Skeletal muscle satellite cell (primary cell): Measurements from ENCODE around the gene BICC1.

Source experiments
- H3K27me3 ChIP-seq: 2 replicates; pipeline ENCODE4 v1.7.0; 2013; ENCODE audit warnings: low read length; ENCODE audit not compliant: control insufficient read depth, insufficient read depth
- H3K36me3 ChIP-seq: 2 replicates; pipeline ENCODE4 v1.7.0; 2013; ENCODE audit warnings: mild to moderate bottlenecking, control low read depth, low read length; ENCODE audit not compliant: insufficient read depth
- H3K4me1 ChIP-seq: 2 replicates; pipeline ENCODE4 v1.7.0; 2013; ENCODE audit warnings: low read length; ENCODE audit not compliant: control insufficient read depth, insufficient read depth
- H3K4me2 ChIP-seq: 2 replicates; pipeline ENCODE4 v1.7.0; 2013; ENCODE audit warnings: mild to moderate bottlenecking, low read length
- H3K4me3 ChIP-seq: 2 replicates; pipeline ENCODE4 v1.7.0; 2013; ENCODE audit warnings: low read length
- H3K9ac ChIP-seq: 2 replicates; pipeline ENCODE4 v1.7.0; 2013; ENCODE audit warnings: mild to moderate bottlenecking, low read depth, low read length, moderate library complexity
- H3K9me3 ChIP-seq: replicated peaks from 2 replicates; pipeline ENCODE4 v1.7.0; 2013; ENCODE audit warnings: mild to moderate bottlenecking, control low read depth, low read length

The BICC1 gene

DNA sequence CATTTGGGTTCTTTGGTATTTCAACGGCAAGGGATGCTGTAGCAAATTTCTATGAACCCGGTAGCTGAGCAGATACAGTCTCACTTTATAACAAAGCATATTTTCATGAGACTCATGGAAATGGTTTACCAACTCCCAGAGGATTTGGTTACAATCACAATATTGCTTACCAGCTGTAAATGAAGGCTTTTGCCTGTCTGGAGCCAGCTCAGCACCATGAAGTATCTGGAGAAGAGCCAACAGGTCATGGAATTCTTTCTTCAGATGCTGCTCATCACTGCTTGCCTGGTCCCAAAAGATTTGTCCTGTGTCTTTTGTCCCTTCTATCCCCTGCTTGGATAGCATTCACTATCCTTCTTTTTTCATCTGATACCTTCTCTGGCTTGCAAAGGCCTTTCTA, 346.9 kb downstream of the BICC1 start:
- Histone ChIP-seq H3K36me3 (no peaks in the 10 kb centered on the region), H3K9me3 (no peaks in the 10 kb centered on the region), H3K4me2 (no peak overlapping the region), H3K4me3 (no peak overlapping the region), H3K4me1 (peaks cover 38% of the 10 kb centered on the region), H3K9ac (peak overlapping the region; percentile 28), H3K27me3 (no peaks in the 10 kb centered on the region)

DNA sequence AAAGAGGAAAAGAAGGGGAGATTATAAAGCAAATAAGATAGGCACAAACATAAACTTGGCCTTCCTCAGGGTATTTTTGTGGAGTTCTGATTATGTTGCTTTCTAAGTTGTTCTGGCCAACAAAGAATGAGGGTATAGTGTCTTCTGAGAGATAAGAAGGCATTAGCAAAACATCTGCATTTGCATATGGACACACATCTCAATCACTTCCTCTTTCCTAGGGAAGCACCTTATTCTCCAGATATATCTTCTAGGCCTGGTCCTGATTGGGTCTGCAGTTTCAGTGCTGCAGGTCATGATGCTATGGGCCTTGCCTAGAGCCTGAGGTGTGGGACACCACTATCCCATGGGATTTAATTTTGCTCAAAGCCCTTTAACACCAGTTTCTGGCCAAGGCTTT, 355.0 kb downstream of the BICC1 start:
- no peak overlapping the region for H3K4me3 ChIP-seq
- H3K36me3 ChIP-seq: no peaks in the 10 kb centered on the region
- H3K4me1 ChIP-seq: peaks cover 10% of the 10 kb centered on the region
- no peak overlapping the region for H3K4me2 ChIP-seq
- no peak overlapping the region for H3K9ac ChIP-seq
- no peaks in the 10 kb centered on the region for H3K9me3 ChIP-seq
- H3K27me3 ChIP-seq: no peaks in the 10 kb centered on the region

- no peak overlapping the region for H3K9ac ChIP-seq
- H3K36me3 ChIP-seq: no peaks in the 10 kb centered on the region
- H3K9me3 ChIP-seq: no peaks in the 10 kb centered on the region
- peaks cover 10% of the 10 kb centered on the region for H3K4me1 ChIP-seq
- H3K27me3 ChIP-seq: no peaks in the 10 kb centered on the region
- H3K4me3 ChIP-seq: no peak overlapping the region
- H3K4me2 ChIP-seq: peak overlapping the region; percentile 40
These were observed 356.2 kb downstream of the BICC1 start for GRCh38 chr10:58868736-58869435.

DNA sequence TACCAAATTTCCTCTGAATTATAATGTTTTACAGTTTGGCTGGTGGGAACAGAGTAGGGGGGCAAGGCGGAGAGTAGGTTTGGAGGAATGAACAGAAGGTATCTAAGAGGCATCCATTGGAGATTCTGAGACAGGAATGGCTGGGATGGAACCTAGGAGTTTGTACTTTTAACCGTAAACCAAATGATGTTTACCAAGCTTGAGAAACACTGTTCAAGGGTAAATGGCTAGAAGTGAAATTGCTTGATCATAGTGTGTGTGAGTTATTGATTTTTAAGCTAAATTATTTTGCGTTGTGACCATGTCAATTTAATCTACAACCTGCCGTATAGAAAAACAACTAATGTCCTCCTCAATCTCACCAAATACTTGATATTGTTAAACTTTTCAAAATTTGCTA, 357.4 kb downstream of the BICC1 start:
- Histone ChIP-seq H3K27me3 (no peaks in the 10 kb centered on the region), H3K4me2 (no peak overlapping the region), H3K9me3 (no peaks in the 10 kb centered on the region), H3K36me3 (no peaks in the 10 kb centered on the region), H3K4me3 (no peak overlapping the region), H3K9ac (no peak overlapping the region), H3K4me1 (peaks cover 10% of the 10 kb centered on the region)

DNA sequence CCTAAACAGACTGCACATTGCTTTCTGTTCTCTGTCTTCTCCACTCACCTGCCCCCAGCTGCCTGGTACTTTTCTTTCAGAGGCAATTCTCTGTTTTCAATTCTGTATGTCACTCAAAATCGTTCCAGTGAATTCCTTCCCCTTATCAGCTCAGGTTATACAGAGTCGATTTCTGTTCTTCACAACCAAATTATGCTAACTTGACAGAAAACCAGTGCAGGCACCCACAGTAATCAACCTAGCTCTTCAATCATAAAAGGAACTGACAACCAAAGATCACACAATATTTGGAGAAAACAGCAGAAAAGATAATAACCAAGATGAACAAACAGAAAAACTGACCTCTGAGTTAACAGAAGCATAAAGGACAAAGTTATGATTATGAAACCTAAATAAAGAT, 360.5 kb downstream of the BICC1 start:
- Histone ChIP-seq H3K4me1 (peaks cover 10% of the 10 kb centered on the region), H3K27me3 (no peaks in the 10 kb centered on the region), H3K4me3 (no peak overlapping the region), H3K36me3 (no peaks in the 10 kb centered on the region), H3K9ac (no peak overlapping the region), H3K4me2 (no peak overlapping the region), H3K9me3 (no peaks in the 10 kb centered on the region)
